Lung (tissue), 12 donors: ENCODE data around the gene TTLL7. TPM values are rescaled to one million over a fixed set of nuclear protein-coding genes. Genes with fewer than 3 reads are reported as not detected.

ENCODE experiments used
- ATAC-seq: fragments of 200-7000 bp; cut with Tn5 transposase; one replicate; pipeline ENCODE4 v1.9.1; 2020; ENCODE audit warnings: moderate number of reproducible peaks; ENCODE audit not compliant: insufficient read depth, low FRiP score
- DNase-seq, 3 donors: peaks; one replicate each; pipeline ENCODE4 v3.0.0-alpha.2; 2013 to 2017
- H3K27ac ChIP-seq, 2 donors: one replicate each; pipeline ENCODE4 v1.5.1; 2013; ENCODE audit warnings: mild to moderate bottlenecking in 2 of 2, moderate library complexity in 2 of 2, control low read depth in 1 of 2, inconsistent platforms in 1 of 2, low read depth in 1 of 2, low read length in 1 of 2
- H3K27me3 ChIP-seq, 3 donors: one replicate each; pipeline ENCODE4 v1.5.1; 2013; ENCODE audit warnings: low read length in 2 of 3; ENCODE audit not compliant: control insufficient read depth in 3 of 3, insufficient read depth in 3 of 3
- H3K36me3 ChIP-seq, 4 donors: one replicate each; pipeline ENCODE4 v1.5.1; 2013; ENCODE audit warnings: low read length in 4 of 4, mild to moderate bottlenecking in 1 of 4, moderate library complexity in 1 of 4; ENCODE audit not compliant: control insufficient read depth in 4 of 4, insufficient read depth in 4 of 4
- H3K4me1 ChIP-seq, 5 donors: one replicate each; pipeline ENCODE4 v1.5.1; 2013; ENCODE audit warnings: low read length in 5 of 5, mild to moderate bottlenecking in 2 of 5, moderate library complexity in 1 of 5; ENCODE audit not compliant: control insufficient read depth in 5 of 5, insufficient read depth in 5 of 5
- H3K4me3 ChIP-seq: one replicate; pipeline ENCODE4 v1.5.1; 2013; ENCODE audit warnings: mild to moderate bottlenecking, control low read depth, moderate library complexity
- H3K9ac ChIP-seq, 2 donors: one replicate each; pipeline ENCODE4 v1.5.1; 2013; ENCODE audit warnings: low read length in 2 of 2, control low read depth in 1 of 2; ENCODE audit not compliant: insufficient read depth in 1 of 2
- H3K9me3 ChIP-seq, 4 donors: one replicate each; pipeline ENCODE4 v1.5.1; 2013; ENCODE audit warnings: low read length in 3 of 4, mild to moderate bottlenecking in 1 of 4, moderate library complexity in 1 of 4; ENCODE audit not compliant: control insufficient read depth in 4 of 4, insufficient read depth in 3 of 4
- WGBS, 2 donors: extraction: QIAGEN DNeasy Blood & Tissue Kit; methylation state at CpG; one replicate each; pipeline ENCODE4 v1.1.7; 2013; 5-methylcytosine and 5-hydroxymethylcytosine counted together
- polyA plus RNA-seq, 2 donors: library from polyadenylated mRNA; stranded (reverse); fragments of 200-250 nt; gene quantifications; one replicate each; pipeline ENCODE4 v1.2.1, GENCODE V29; 2013
- total RNA-seq, 2 donors: library from RNA; depleted of rRNA in 1 of 2; stranded (reverse); fragments of >200 nt in 1 of 2; gene quantifications; one replicate each; pipeline ENCODE4 v1.2.1, GENCODE V29; 2014 to 2021
- TF ChIP-seq, protein P1 (sequence below): IDR thresholded peaks from 2 replicates; pipeline ENCODE4 v1.5.1; 2012; ENCODE audit warnings: mild to moderate bottlenecking; ENCODE audit errors: control extremely low read depth, extremely low read depth
- donor health status: control.
- donor health status: control.
- donor health status: Bipolar disorder and iron deficiency.
- donor health status: healthy.
- donor health status: DM: yes; HTN: yes; CAD: no.

Gene TTLL7
- total and polyA plus RNA-seq, 4 donors = 1.4 to 13.8 (median 9.1) TPM

DNA sequence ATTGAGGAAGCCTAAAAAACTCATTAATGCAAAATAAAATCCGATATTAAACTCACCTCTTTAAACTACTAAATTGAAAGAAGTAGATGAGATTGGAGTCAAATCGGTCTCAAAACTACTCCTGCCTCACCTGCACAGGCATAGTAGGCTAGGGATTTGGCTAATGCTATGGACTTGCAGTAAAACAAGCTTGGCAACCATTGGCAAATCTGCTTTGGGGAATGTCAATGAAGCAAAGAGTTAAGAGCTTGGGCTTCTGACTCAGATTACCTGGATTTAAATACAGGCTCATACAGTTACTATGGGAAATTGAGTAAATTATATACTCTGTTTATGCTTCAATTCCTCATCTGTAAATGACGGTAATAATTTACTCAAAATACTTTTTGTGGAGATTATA lies 111.4 kb downstream of the TTLL7 start:
- TF ChIP-seq, protein P1, sequence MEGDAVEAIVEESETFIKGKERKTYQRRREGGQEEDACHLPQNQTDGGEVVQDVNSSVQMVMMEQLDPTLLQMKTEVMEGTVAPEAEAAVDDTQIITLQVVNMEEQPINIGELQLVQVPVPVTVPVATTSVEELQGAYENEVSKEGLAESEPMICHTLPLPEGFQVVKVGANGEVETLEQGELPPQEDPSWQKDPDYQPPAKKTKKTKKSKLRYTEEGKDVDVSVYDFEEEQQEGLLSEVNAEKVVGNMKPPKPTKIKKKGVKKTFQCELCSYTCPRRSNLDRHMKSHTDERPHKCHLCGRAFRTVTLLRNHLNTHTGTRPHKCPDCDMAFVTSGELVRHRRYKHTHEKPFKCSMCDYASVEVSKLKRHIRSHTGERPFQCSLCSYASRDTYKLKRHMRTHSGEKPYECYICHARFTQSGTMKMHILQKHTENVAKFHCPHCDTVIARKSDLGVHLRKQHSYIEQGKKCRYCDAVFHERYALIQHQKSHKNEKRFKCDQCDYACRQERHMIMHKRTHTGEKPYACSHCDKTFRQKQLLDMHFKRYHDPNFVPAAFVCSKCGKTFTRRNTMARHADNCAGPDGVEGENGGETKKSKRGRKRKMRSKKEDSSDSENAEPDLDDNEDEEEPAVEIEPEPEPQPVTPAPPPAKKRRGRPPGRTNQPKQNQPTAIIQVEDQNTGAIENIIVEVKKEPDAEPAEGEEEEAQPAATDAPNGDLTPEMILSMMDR = no peak
- DNase-seq = no peak

DNA sequence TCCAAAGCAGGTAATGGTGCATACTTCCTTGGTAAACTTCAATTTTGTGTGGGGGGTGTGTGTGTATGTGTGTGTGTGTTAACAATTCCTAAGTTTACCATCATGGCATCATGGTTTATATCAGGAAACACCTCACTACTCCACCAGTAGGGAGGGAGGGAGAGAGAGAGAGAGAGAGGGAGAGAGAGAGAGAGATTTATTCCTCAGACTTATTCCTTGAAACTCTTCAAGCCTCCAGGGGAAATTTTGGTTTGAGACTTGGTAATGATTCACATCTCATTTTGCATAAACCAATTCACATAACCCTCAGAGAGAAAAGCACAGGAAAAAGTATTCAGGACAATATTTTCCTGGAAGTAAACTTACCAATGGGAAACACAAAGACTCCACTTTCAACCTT lies 115.0 kb downstream of the TTLL7 start:
- no peaks in the 10 kb centered on the region for H3K9me3 ChIP-seq
- H3K27me3 ChIP-seq = no peaks in the 10 kb centered on the region
- no peak overlapping the region for H3K4me3 ChIP-seq
- no peak for DNase-seq
- no peaks in the 10 kb centered on the region for H3K36me3 ChIP-seq
- H3K9ac ChIP-seq = no peak overlapping the region
- TF ChIP-seq, protein P1 = no peak
- no peaks in the 10 kb centered on the region for H3K4me1 ChIP-seq
- H3K27ac ChIP-seq = no peak overlapping the region
- no peak for ATAC-seq

More for the DNA sequence above, 111.4 kb downstream of the TTLL7 start:
- no peak for ATAC-seq
- Histone ChIP-seq H3K9ac (no peak overlapping the region), H3K27me3 (no peaks in the 10 kb centered on the region), H3K9me3 (no peaks in the 10 kb centered on the region), H3K36me3 (no peaks in the 10 kb centered on the region), H3K4me3 (no peak overlapping the region), H3K27ac (no peak overlapping the region), H3K4me1 (no peaks in the 10 kb centered on the region)
- WGBS, 2 donors = 96 to 97% methylated on average over 3 of the region's 3 CpGs

DNA sequence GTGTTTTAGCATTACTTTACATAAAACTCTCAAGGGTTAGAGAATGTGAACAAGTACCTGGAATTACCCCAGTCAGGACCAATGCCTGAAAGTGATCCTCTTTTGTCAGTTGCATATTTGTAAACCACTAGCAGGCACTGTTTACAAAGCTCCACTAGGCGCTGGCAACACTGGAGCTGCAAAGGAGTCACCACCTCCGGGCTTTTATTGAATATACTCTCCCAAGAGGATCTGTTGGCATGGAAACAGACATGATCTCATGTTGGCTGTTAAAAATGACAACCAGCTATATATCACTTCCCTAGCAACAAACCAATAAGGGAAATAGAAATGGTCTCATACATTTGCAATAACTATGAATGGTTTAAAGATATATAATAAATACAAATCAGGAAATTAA lies 116.0 kb downstream of the TTLL7 start:
- H3K27me3 ChIP-seq = no peaks in the 10 kb centered on the region
- DNase-seq = peak in 2 of 3 donors; percentile 13 to 23
- TF ChIP-seq, protein P1 = no peak
- peak; percentile 41 for ATAC-seq
- no peak overlapping the region for H3K4me3 ChIP-seq
- no peaks in the 10 kb centered on the region for H3K36me3 ChIP-seq
- H3K9ac ChIP-seq = no peak overlapping the region
- no peak overlapping the region for H3K27ac ChIP-seq
- no peaks in the 10 kb centered on the region for H3K9me3 ChIP-seq
- 34 to 52% methylated on average over 2 of the region's 2 CpGs for WGBS, 2 donors
- H3K4me1 ChIP-seq = no peaks in the 10 kb centered on the region

DNA sequence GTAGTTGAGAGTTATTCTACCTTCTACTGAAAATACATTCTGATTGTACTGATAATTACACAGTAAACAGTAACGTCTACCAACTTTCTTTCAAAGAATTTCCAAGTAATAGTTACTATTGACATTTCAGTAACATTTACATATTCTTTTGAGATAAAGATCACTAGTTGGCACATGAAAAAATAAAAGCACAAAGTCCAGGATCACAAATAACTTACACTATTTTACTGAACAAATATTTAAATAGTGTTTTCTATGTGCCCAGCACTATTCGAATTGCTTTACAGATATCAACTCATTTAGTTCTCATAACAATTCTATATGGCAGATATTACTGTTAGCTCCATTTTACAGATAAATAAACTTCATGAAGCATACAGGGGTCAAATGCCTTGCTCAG lies 126.4 kb downstream of the TTLL7 start:
- no peak for DNase-seq
- H3K4me1 ChIP-seq = no peaks in the 10 kb centered on the region
- no peaks in the 10 kb centered on the region for H3K36me3 ChIP-seq
- H3K9me3 ChIP-seq = no peaks in the 10 kb centered on the region
- H3K27ac ChIP-seq = no peak overlapping the region
- TF ChIP-seq, protein P1 = no peak
- H3K9ac ChIP-seq = no peak overlapping the region
- 65 to 81% methylated on average over 2 of the region's 2 CpGs for WGBS, 2 donors
- no peaks in the 10 kb centered on the region for H3K27me3 ChIP-seq
- ATAC-seq = no peak
- no peak overlapping the region for H3K4me3 ChIP-seq
